ENCODE data around the gene DNAL1.
A peak's percentile ranks its signal among the peaks of the same experiment; 100 is the strongest.

Gene DNAL1

DNA sequence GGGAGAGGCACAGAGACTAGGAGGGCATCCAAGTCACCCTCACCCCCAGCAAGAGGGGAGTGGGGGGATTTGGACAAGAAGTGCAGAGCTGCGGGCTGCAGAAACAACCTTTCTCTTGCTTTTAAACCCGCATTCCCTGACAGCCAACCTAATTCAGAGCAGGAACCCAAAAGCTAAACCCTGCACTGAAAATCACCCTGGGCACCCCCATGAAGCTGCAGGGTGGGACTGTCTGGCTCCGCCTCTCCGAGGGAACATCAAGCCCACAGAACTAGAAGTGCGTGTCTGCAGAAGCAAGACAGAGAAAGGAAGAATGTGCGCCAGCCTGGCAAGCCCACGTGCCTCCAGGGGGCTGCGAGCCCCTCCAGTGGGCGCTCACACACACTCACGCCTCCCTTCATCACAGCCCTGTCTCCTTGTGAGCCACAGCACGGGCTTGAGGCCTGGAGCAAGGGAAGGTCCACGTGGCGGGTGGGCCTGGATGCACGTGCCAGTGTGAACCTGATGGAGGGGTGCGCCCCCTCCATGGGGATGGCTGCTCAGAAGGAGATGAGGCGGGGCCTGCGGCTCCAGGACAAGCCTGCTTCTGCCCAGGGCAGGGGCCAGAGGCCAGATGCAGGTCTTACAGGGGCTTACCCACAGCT is 97.2 kb downstream of the DNAL1 start:
- peak overlapping the region; percentile 19 for H3K4me3 ChIP-seq (replicated peaks; ENCODE audit: low read depth, low read length)
- TF ChIP-seq, protein P1, sequence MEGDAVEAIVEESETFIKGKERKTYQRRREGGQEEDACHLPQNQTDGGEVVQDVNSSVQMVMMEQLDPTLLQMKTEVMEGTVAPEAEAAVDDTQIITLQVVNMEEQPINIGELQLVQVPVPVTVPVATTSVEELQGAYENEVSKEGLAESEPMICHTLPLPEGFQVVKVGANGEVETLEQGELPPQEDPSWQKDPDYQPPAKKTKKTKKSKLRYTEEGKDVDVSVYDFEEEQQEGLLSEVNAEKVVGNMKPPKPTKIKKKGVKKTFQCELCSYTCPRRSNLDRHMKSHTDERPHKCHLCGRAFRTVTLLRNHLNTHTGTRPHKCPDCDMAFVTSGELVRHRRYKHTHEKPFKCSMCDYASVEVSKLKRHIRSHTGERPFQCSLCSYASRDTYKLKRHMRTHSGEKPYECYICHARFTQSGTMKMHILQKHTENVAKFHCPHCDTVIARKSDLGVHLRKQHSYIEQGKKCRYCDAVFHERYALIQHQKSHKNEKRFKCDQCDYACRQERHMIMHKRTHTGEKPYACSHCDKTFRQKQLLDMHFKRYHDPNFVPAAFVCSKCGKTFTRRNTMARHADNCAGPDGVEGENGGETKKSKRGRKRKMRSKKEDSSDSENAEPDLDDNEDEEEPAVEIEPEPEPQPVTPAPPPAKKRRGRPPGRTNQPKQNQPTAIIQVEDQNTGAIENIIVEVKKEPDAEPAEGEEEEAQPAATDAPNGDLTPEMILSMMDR (IDR thresholded peaks at IDR 0.05; ENCODE audit: low read length, missing control alignments) = no peak
- DNase-seq (ENCODE audit: low read depth) = no peak

DNA sequence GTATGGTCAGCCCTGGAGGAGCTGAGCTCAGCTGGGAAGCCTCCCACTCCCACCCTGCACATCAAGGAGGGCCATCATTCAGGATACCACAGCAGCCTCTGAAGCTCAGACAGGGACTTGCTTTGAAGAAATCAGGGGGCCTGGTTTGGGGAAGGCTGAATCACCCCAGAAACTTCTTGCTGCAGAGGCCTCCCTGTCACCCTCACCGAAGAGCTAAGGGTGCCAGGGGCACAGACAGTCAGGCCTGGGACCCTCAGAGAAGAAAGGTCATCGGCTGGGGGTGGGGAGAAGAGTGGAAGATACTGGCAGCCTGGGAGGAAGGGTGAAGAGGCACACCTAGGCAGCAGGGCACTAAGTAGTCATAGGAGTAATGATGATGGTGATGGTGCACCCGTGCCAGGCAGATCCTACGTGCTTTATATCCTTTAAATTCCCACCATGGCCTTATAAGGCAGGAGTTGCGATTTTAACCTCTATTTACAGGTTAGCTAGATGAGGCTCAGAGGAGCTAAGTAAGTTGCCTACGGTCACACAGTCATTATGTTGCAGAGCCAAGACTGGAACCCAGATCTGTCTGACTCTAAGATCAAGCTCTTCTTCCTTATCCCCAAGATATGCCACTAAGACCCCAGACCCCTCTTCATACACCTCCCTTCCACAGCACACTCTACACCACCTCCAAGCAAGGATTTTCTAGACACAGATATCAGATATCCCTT is 97.9 kb downstream of the DNAL1 start:
- DNase-seq (ENCODE audit: low read depth) = no peak
- TF ChIP-seq, protein P1 (IDR thresholded peaks at IDR 0.05; ENCODE audit: low read length, missing control alignments) = no peak
- no peak overlapping the region for H3K4me3 ChIP-seq (replicated peaks; ENCODE audit: low read depth, low read length)

DNA sequence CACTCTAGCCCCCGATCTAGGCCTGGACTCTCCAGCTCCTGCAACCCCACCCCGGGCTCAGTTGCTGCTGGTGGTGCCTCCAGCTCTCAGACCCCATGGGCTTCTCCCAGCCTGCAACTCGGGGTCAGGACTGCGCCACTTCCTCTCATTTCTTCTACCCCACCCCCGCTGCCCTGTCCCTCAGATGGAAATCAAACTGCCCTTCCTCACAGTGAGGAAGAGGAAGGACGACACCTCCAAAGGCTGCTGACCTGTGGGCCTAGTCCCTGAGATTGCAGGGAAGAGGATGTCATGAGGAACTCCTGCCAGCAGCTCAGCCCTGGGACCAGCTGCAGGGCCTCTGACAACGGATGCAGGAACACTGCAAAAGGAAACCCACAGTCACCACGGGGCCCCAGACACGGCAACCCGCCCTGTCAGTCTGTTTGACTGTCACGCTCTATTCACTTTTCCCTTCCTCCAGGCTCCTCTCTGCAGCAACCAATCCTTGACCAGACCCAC is 98.7 kb downstream of the DNAL1 start:
- no peak for DNase-seq (ENCODE audit: low read depth)
- TF ChIP-seq, protein P1 (IDR thresholded peaks at IDR 0.05; ENCODE audit: low read length, missing control alignments) = no peak
- H3K4me3 ChIP-seq (replicated peaks; ENCODE audit: low read depth, low read length) = no peak overlapping the region

DNA sequence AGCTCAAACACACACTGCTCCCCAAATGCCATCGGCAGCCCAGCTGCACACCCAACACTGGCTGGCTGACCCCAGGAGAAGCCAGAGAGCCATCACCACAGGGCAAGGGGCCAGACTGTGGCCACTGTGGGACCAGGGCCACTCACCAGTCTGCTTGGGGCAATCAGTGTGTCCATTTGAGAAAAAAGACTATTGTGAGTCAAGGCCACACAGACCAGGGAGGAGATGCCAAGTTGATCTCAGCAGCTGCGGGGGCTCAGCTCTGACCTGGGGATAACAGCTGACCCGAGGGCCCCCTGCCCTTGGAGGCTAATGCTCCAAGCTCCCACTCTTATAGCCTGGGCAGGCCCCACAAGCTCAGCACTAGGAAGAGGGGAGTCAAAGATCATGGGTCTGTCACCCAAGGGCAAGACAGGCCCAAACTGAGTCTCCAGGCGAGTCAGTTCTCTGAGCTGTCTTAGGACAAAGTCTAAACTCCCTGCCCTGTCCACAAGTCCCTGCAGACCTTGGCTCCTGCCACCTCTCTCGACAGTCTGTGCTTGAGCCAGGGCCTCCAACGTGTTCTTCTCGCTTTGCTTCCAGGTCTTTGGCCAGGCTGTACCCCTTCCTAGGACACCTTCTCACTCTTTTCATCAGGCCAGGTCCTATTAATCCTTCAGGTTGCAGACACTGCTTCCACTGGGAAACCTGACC is 99.5 kb downstream of the DNAL1 start:
- no peak overlapping the region for H3K4me3 ChIP-seq (replicated peaks; ENCODE audit: low read depth, low read length)
- no peak for DNase-seq (ENCODE audit: low read depth)
- TF ChIP-seq, protein P1 (IDR thresholded peaks at IDR 0.05; ENCODE audit: low read length, missing control alignments) = no peak

DNA sequence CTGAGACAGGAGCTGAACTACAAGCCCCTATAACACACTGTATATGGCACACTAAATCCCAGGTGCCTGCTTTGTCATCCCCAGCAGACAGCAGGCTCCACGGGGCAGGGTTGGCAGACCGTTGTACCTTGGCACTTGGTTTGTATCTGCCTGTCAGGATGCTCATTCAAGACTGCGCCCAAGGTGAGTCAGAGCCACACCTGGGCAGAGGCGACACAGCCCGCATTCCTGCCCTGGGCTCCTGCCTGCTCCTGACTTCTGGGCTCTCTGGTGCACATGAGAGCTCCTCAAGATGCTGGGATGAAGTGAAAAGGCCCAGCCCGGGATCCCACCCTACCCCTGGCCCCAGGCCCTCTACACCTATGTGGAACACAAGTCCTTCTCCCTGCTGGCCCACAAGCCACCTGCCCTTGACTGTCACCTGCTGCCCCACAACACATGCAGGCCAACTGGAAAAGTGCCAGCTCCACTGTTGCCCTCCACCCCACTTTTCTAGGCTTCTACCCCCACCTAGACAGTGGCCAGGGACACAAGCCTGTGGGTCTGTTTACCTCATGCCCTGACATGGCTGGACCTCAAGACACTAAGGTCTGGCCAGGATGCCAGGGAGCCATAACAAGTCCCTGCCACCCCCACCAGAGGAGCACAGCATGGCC is 100.2 kb downstream of the DNAL1 start:
- no peak overlapping the region for H3K4me3 ChIP-seq (replicated peaks; ENCODE audit: low read depth, low read length)
- no peak for DNase-seq (ENCODE audit: low read depth)
- TF ChIP-seq, protein P1 (IDR thresholded peaks at IDR 0.05; ENCODE audit: low read length, missing control alignments) = no peak

DNA sequence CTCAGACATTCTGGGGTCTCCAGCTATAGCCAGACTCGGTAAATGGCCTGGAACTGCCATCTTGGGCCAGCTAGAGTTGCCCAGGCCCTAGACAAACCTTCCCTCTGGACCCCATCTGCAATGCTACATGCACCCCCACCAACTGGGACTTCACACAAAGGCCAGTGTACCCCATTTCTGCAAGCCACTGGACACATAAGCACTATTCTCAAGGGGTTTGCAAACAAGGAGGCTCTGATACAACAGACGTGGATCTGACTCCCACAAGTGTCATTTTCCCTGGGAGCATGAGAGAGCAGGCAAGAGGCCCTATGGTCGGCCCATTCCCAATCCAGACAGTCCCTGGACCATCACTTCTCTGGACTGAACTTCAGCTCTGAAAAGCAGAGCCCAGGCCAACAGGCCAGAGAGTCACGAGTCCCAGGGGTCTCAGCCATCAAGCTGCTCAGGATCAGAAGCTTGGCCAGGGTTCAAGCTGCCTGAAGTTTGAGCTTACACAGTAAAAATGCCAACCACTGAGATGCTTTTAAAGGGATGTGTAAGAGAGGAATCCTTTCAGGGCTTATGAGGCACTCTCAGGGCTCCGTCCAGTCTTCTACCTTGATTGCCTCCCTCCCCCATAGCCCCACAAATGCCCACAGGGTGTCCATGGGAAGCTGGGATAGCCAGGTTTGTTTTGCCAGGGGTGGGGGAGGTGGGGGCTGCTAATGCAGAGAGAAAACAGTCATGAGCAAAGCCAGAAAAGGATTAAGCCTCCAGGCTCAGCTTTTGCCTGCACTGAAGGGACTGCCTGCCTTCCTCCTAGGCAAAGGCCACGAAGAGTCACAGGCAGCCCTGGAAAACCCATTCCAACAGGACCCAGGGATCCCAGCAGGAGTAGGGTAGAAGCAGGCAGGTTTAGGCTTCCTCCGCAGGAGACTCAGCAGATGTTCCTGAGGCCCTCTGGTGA is 101.1 kb downstream of the DNAL1 start:
- TF ChIP-seq, protein P1 (IDR thresholded peaks at IDR 0.05; ENCODE audit: low read length, missing control alignments) = no peak
- no peak for DNase-seq (ENCODE audit: low read depth)
- no peak overlapping the region for H3K4me3 ChIP-seq (replicated peaks; ENCODE audit: low read depth, low read length)
